ENCODE data around the gene CABCOCO1. TPM values are rescaled to one million over a fixed set of nuclear protein-coding genes. Genes with fewer than 3 reads are reported as not detected.

CABCOCO1 gene
- total RNA-seq, 1 experiment from 2014 or later = not detected

DNA sequence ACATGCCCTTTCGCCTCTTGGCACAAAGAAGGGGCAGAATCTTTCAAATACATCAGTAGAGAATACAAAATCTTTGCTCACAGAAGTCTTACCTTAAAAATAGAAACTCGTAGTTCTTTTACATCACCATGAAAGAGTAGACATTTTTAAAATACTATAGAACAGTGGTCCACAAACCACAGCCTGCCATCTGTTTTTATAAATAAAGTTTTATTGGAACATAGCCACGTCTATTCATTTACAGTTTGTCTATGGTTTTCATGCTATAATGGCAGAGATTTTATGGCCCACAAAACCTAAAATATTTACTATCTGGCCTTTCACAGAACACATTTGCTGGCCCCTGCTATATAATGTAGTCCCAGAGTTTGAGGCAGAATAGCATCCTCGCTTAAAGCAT lies 46.1 kb upstream of the CABCOCO1 start:
- H3K36me3 ChIP-seq (ENCODE audit: control insufficient read depth in 1 of 2, insufficient read depth in 2 of 2, low read length in 2 of 2) = no peaks in the 10 kb centered on the region
- no peaks in the 10 kb centered on the region for H3K79me2 ChIP-seq (ENCODE audit: insufficient read depth, low read length)
- RAD21 ChIA-PET (ENCODE audit: low non-redundant PET in 1 of 2, low total read pairs in 2 of 2, uncharacterized antibody in 2 of 2, unreplicated experiment in 2 of 2) = no interaction called here
- DNase-seq (ENCODE audit: low read depth, low spot score) = no peak
- no peaks in the 10 kb centered on the region for H3K4me1 ChIP-seq (ENCODE audit: control insufficient read depth in 1 of 2, insufficient read depth in 2 of 2, low read length in 2 of 2)
- no peak overlapping the region for H3K9ac ChIP-seq (ENCODE audit: low read length)
- TF ChIP-seq CEBPB (IDR thresholded peaks at IDR 0.05; ENCODE audit: low read depth) (no peak), EGR1 (IDR thresholded peaks at IDR 0.05; ENCODE audit: low read depth) (no peak), YY1 (IDR thresholded peaks at IDR 0.05; ENCODE audit: extremely low read depth, insufficient replicate concordance, low read depth, low read length) (no peak), ZNF274 (IDR thresholded peaks at IDR 0.05; ENCODE audit: low read depth, low read length) (no peak), POLR2AphosphoS5 (IDR thresholded peaks at IDR 0.05; ENCODE audit: low read depth, low read length) (no peak), SP1 (IDR thresholded peaks at IDR 0.05; ENCODE audit: low read depth) (no peak), CBX3 (IDR thresholded peaks at IDR 0.05; ENCODE audit: low read depth) (no peak)
- TF ChIP-seq, protein P1, sequence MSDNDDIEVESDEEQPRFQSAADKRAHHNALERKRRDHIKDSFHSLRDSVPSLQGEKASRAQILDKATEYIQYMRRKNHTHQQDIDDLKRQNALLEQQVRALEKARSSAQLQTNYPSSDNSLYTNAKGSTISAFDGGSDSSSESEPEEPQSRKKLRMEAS (IDR thresholded peaks at IDR 0.05) = no peak
- TF ChIP-seq, protein P2, sequence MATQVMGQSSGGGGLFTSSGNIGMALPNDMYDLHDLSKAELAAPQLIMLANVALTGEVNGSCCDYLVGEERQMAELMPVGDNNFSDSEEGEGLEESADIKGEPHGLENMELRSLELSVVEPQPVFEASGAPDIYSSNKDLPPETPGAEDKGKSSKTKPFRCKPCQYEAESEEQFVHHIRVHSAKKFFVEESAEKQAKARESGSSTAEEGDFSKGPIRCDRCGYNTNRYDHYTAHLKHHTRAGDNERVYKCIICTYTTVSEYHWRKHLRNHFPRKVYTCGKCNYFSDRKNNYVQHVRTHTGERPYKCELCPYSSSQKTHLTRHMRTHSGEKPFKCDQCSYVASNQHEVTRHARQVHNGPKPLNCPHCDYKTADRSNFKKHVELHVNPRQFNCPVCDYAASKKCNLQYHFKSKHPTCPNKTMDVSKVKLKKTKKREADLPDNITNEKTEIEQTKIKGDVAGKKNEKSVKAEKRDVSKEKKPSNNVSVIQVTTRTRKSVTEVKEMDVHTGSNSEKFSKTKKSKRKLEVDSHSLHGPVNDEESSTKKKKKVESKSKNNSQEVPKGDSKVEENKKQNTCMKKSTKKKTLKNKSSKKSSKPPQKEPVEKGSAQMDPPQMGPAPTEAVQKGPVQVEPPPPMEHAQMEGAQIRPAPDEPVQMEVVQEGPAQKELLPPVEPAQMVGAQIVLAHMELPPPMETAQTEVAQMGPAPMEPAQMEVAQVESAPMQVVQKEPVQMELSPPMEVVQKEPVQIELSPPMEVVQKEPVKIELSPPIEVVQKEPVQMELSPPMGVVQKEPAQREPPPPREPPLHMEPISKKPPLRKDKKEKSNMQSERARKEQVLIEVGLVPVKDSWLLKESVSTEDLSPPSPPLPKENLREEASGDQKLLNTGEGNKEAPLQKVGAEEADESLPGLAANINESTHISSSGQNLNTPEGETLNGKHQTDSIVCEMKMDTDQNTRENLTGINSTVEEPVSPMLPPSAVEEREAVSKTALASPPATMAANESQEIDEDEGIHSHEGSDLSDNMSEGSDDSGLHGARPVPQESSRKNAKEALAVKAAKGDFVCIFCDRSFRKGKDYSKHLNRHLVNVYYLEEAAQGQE (IDR thresholded peaks at IDR 0.05; ENCODE audit: low read depth) = no peak
- TF ChIP-seq, protein P3, sequence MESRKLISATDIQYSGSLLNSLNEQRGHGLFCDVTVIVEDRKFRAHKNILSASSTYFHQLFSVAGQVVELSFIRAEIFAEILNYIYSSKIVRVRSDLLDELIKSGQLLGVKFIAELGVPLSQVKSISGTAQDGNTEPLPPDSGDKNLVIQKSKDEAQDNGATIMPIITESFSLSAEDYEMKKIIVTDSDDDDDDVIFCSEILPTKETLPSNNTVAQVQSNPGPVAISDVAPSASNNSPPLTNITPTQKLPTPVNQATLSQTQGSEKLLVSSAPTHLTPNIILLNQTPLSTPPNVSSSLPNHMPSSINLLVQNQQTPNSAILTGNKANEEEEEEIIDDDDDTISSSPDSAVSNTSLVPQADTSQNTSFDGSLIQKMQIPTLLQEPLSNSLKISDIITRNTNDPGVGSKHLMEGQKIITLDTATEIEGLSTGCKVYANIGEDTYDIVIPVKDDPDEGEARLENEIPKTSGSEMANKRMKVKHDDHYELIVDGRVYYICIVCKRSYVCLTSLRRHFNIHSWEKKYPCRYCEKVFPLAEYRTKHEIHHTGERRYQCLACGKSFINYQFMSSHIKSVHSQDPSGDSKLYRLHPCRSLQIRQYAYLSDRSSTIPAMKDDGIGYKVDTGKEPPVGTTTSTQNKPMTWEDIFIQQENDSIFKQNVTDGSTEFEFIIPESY (IDR thresholded peaks at IDR 0.05; ENCODE audit: extremely low read depth, insufficient replicate concordance, low read length) = no peak
- CTCF ChIA-PET = interaction anchor here (1.0 to 1.9 kb wide), 2 partner anchors 9 to 10 kb away, joined by 3 to 7 read pairs; no protein-coding TSS in a partner anchor
- no TSS peak for BruUV-seq (replicated peaks)
- no peak for ATAC-seq
- intact Hi-C loops (cut with micrococcal nuclease) = no loop called here
- H3K9me2 ChIP-seq (ENCODE audit: insufficient read depth) = no peaks in the 10 kb centered on the region
- no peak overlapping the region for H3K27ac ChIP-seq (ENCODE audit: low read depth, low read length)
- H3K9me3 ChIP-seq (ENCODE audit: control insufficient read depth in 1 of 2, insufficient read depth in 1 of 2, low read depth in 1 of 2, low read length in 2 of 2) = no peaks in the 10 kb centered on the region
- POLR2A ChIA-PET = no interaction called here
- H3K27me3 ChIP-seq (ENCODE audit: insufficient read depth, low read length) = no peaks in the 10 kb centered on the region
- H3K4me3 ChIP-seq (replicated peaks in 1 of 2; ENCODE audit: low read depth in 1 of 2, low read length in 2 of 2) = no peak overlapping the region
- no peak overlapping the region for H3K4me2 ChIP-seq (ENCODE audit: low read length)
- no peak overlapping the region for H2AFZ ChIP-seq (ENCODE audit: low read depth, low read length, poor library complexity, severe bottlenecking)
- no peaks in the 10 kb centered on the region for H4K20me1 ChIP-seq (ENCODE audit: insufficient read depth)

All from HCT116 (cell line).